ENCODE measurements around the gene TOMT.
"Not testable (repeated sequence)": the region's sequence is repeated elsewhere in the genome, so short reads cannot be mapped to it uniquely, and the experiment has no call there.

TOMT gene

DNA sequence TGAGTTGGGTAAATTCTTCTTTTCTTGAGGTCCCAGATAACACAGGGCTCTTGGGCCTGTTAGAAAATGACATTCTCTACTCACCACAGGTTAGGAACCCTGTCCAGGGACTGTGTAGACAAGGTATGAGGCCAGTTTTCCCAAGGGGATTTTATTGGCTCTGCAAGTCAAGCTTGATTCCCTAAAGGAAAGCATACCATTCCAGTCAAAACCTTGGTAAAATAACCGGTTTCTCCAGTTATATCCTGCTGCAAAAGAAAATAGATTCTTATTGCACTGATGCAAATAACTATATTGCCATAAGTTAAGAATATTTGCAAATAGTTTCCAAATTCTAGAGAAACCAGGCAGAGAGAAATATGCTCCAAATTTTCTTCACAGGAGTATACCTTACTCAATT, 20.2 kb downstream of the TOMT start:
- TF ChIP-seq ZFX (IDR thresholded peaks at IDR 0.05; ENCODE audit: borderline replicate concordance) = no peak
- TF ChIP-seq, protein P1, sequence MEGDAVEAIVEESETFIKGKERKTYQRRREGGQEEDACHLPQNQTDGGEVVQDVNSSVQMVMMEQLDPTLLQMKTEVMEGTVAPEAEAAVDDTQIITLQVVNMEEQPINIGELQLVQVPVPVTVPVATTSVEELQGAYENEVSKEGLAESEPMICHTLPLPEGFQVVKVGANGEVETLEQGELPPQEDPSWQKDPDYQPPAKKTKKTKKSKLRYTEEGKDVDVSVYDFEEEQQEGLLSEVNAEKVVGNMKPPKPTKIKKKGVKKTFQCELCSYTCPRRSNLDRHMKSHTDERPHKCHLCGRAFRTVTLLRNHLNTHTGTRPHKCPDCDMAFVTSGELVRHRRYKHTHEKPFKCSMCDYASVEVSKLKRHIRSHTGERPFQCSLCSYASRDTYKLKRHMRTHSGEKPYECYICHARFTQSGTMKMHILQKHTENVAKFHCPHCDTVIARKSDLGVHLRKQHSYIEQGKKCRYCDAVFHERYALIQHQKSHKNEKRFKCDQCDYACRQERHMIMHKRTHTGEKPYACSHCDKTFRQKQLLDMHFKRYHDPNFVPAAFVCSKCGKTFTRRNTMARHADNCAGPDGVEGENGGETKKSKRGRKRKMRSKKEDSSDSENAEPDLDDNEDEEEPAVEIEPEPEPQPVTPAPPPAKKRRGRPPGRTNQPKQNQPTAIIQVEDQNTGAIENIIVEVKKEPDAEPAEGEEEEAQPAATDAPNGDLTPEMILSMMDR (IDR thresholded peaks at IDR 0.05) = no peak

GRCh38 chr11:72127923-72128322, 22.2 kb downstream of the TOMT start:
- no peak overlapping the region for H3K27ac ChIP-seq
- no peak for TF ChIP-seq ZFX (IDR thresholded peaks at IDR 0.05; ENCODE audit: borderline replicate concordance)
- TF ChIP-seq, protein P1 (IDR thresholded peaks at IDR 0.05) = no peak

More for the DNA sequence above, 20.2 kb downstream of the TOMT start:
- H3K27ac ChIP-seq = no peak overlapping the region

DNA sequence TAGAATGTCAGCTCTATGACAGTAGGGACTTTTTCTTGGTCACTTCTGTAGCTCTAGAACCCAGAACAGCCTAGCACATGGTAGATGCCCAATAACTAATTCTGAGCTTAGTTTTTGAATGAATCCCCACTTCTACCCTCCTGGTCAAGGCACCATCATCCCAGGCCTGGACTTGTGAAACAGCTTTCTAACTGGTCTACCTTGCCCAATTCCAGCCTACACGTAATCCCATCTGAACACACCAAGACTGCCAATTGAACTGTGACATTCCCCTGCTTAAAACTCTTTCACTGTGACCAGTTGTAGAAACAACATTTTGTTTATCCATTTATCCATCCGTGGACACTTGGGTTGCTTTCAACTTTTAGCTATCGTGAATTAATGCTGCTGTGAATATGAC, 23.7 kb downstream of the TOMT start:
- no peak overlapping the region for H3K27ac ChIP-seq
- TF ChIP-seq ZFX (IDR thresholded peaks at IDR 0.05; ENCODE audit: borderline replicate concordance) = no peak
- TF ChIP-seq, protein P1 (IDR thresholded peaks at IDR 0.05) = no peak

DNA sequence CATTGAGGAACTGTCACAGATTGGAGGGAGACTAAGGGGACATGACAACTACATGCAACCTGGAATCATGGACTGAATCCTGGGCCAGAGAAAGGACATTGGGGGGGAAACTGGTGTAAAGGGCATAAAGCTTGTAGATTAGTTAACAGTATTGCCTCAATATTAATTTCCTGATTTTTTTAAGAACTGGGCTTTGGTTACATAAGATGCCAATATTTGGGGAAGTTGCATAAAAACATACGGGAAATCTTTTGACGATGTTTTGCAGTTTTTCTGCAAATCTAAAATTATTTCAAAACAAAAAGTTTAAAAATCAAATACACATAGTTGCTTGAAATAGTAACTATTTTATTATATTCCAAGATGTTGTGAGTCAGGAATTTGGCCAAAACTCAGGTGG, 26.9 kb downstream of the TOMT start:
- no peak for TF ChIP-seq ZFX (IDR thresholded peaks at IDR 0.05; ENCODE audit: borderline replicate concordance)
- TF ChIP-seq, protein P1 (IDR thresholded peaks at IDR 0.05) = no peak
- no peak overlapping the region for H3K27ac ChIP-seq

- H3K27ac ChIP-seq = not testable (repeated sequence)
Observed at GRCh38 chr11:72135473-72135872, 29.7 kb downstream of the TOMT start, which contains the start of gene FOLR3. Gene FOLR3, plus strand, starts transcription at chr11:72135725. Its CDS starts 228 bp downstream, at chr11:72135953.

DNA sequence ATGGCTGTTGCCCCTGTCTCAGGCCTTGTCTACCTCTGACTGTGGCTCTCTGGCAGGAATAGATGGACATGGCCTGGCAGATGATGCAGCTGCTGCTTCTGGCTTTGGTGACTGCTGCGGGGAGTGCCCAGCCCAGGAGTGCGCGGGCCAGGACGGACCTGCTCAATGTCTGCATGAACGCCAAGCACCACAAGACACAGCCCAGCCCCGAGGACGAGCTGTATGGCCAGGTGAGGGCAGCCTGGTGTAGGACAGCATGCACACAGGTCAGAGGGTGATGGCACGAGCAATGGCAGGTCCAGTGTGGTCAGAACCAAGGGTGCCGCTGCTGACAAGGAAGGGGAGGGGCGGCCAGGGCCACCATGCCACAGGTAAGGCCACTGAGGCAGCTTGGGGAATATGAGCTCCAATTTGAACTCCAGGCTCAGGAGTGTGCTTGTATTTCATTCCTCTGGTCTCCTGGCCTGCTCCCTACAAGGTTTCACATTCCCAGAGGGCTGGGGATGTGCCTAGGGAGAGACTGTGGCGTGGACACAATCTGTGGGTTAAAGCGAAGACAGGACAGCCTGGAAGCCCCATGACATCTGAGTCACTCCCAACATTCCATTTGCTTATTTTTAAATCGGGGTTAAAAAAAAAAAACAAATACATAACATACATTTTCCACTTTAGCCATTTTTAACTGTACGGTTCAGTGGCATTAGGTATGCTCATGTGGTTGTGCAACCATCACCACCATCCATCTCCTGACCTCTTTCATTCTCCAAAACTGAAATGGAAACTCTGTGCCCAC, 30.4 kb downstream of the TOMT start:
- H3K27ac ChIP-seq = no peak overlapping the region
- TF ChIP-seq, protein P1 (IDR thresholded peaks at IDR 0.05) = no peak
- TF ChIP-seq ZFX (IDR thresholded peaks at IDR 0.05; ENCODE audit: borderline replicate concordance) = no peak

DNA sequence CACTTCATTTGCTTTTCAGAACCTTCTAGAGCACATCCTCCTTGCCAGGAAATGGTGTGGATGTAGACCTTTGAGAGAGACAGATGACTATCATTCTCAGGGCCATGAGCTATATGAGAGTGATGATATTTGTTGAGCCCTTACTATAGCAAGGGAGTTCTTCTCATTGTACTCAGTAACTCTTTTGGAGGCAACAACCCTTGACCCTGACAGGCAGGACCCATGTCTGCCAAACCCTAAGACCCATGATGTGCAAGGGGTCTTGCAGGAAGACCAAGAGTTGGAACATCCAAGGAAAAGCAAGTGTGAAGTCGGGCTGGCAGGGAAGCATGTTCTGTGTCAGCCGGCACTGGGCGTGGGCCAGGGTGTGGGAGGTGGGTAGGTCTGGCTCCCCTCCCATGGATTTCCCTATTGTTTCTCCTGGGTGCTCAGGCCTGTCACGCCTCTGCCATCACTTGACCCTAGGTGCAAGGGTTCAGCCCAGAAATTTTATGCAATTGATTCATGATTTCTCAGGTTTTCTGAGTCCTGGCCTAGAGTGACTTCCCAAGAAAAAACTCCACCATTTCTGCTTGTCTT, 31.0 kb downstream of the TOMT start:
- no peak overlapping the region for H3K27ac ChIP-seq
- TF ChIP-seq, protein P1 (IDR thresholded peaks at IDR 0.05) = no peak
- TF ChIP-seq ZFX (IDR thresholded peaks at IDR 0.05; ENCODE audit: borderline replicate concordance) = no peak

All from 22Rv1 (cell line).